Activated gamma-delta T cell (primary cell): ENCODE results near the gene POLRMT.
A peak's percentile ranks its signal among the peaks of the same experiment; 100 is the strongest.
"Not testable (repeated sequence)": the region's sequence is repeated elsewhere in the genome, so short reads cannot be mapped to it uniquely, and the experiment has no call there.

Experiments used
- DNase-seq: peaks from one replicate; lab custom pipeline; 2025; lab: John Stamatoyannopoulos, UW

The POLRMT gene

GRCh38 chr19:593505-593904, 39.8 kb downstream of the POLRMT start:
- DNase-seq: no peak

- no peak for DNase-seq
These were observed 40.3 kb downstream of the POLRMT start for GRCh38 chr19:593055-593454.

- no peak for DNase-seq
These were observed 41.2 kb downstream of the POLRMT start for GRCh38 chr19:592101-592500.

- DNase-seq: no peak
These were observed 42.0 kb downstream of the POLRMT start for GRCh38 chr19:591099-591958.

- no peak for DNase-seq
These were observed 42.6 kb downstream of the POLRMT start for GRCh38 chr19:590750-591098.

GRCh38 chr19:590396-590745, 43.0 kb downstream of the POLRMT start:
- no peak for DNase-seq

GRCh38 chr19:589693-590395, 43.5 kb downstream of the POLRMT start, which contains the start of gene HCN2:
TSS of gene HCN2 (plus strand) at chr19:589881. CDS start at chr19:589946, 65 bp downstream.
- no peak for DNase-seq

GRCh38 chr19:588741-589692, 44.3 kb downstream of the POLRMT start:
- no peak for DNase-seq

- peak; percentile 42 for DNase-seq
These were observed 45.1 kb downstream of the POLRMT start for GRCh38 chr19:588093-588740.

- DNase-seq: no peak
These were observed 47.7 kb downstream of the POLRMT start for GRCh38 chr19:585551-586110.

- not testable (repeated sequence) for DNase-seq
These were observed 48.2 kb downstream of the POLRMT start for GRCh38 chr19:585146-585545.

GRCh38 chr19:584240-585001, 48.9 kb downstream of the POLRMT start:
- peak; percentile 49 for DNase-seq

- DNase-seq: no peak
These were observed 49.4 kb downstream of the POLRMT start for GRCh38 chr19:583968-584239.

- no peak for DNase-seq
These were observed 50.0 kb downstream of the POLRMT start for GRCh38 chr19:583198-583967.

- no peak for DNase-seq
These were observed 50.7 kb downstream of the POLRMT start for GRCh38 chr19:582497-583197.

- no peak for DNase-seq
These were observed 51.8 kb downstream of the POLRMT start for GRCh38 chr19:581399-582111.

- DNase-seq: no peak
These were observed 53.0 kb downstream of the POLRMT start for GRCh38 chr19:580274-580835.

GRCh38 chr19:579842-580155, 53.5 kb downstream of the POLRMT start:
- DNase-seq: no peak
